GM13977 (cell line): ENCODE data around the gene RALGAPA2.
A peak's percentile ranks its signal among the peaks of the same experiment; 100 is the strongest.

ENCODE experiments used
- DNase-seq: peaks from one replicate; pipeline ENCODE4 v3.0.0; 2012; ENCODE audit warnings: low spot score
- in situ Hi-C: fragments of 300-500 bp; cut with MboI; formaldehyde crosslinking; loops from one replicate; pipeline ENCODE4 v1.12.0; 2022; ENCODE audit warnings: low sequenced_read_pairs, low pct_unique_long_range_greater_than_20kb, mixed read lengths, inconsistent platforms; ENCODE audit not compliant: unreplicated experiment
- TF ChIP-seq, protein P1 (sequence below): IDR thresholded peaks from 2 replicates; pipeline ENCODE4 v1.5.1; 2012; ENCODE audit warnings: mild to moderate bottlenecking, control low read depth; ENCODE audit not compliant: insufficient read depth; ENCODE audit errors: extremely low read depth, missing control alignments

The RALGAPA2 gene

GRCh38 chr20:20680991-20681508 lies 31.4 kb downstream of the RALGAPA2 start:
- in situ Hi-C loops: no loop called here
- TF ChIP-seq, protein P1, sequence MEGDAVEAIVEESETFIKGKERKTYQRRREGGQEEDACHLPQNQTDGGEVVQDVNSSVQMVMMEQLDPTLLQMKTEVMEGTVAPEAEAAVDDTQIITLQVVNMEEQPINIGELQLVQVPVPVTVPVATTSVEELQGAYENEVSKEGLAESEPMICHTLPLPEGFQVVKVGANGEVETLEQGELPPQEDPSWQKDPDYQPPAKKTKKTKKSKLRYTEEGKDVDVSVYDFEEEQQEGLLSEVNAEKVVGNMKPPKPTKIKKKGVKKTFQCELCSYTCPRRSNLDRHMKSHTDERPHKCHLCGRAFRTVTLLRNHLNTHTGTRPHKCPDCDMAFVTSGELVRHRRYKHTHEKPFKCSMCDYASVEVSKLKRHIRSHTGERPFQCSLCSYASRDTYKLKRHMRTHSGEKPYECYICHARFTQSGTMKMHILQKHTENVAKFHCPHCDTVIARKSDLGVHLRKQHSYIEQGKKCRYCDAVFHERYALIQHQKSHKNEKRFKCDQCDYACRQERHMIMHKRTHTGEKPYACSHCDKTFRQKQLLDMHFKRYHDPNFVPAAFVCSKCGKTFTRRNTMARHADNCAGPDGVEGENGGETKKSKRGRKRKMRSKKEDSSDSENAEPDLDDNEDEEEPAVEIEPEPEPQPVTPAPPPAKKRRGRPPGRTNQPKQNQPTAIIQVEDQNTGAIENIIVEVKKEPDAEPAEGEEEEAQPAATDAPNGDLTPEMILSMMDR: no peak
- no peak for DNase-seq

- DNase-seq: no peak
- in situ Hi-C loops: no loop called here
- TF ChIP-seq, protein P1: no peak
These were observed 33.1 kb downstream of the RALGAPA2 start for GRCh38 chr20:20679316-20679715.

DNA sequence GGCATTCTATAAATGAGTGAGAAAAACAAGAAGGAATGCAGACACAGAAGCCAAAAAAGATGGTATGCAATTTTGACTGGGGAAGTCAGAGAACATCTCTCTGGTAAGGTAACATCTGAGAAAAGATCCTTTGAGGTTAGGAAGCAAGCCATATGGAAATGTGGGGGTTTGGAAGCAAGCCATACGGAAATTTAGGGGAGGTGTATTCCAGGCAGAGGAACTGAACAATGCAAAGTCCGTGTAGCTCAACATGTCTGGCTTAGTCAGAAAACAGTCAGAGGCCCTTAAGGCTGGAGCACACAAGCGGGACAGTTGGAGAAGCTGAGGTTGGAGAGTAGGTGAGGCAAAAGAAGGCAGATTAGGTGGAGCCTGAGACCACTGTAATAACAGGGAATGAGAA lies 35.3 kb downstream of the RALGAPA2 start:
- DNase-seq: no peak
- in situ Hi-C loops: no loop called here

DNA sequence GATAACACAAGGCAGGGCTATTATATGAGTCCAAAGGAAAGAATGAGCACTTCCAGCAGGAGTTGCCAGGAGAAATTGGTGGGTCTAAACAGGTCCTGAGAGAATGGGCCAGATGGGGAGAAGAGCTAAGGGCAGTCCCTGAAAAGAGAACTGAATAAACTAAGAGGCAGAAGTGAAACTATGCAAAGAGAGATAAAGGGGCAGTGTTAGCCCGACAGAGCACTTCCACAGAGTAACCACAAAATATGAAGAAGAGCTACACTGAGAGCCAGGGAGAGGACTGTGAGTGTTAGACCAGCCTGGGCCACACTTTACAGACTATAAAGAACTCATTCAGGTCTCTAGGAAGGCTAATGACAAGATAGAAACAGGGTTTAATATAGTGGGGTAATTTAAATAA lies 43.8 kb downstream of the RALGAPA2 start:
- TF ChIP-seq, protein P1: no peak
- in situ Hi-C loops: no loop called here
- DNase-seq: peak; percentile 62

More for the DNA sequence above, 35.3 kb downstream of the RALGAPA2 start:
- TF ChIP-seq, protein P1: no peak

- DNase-seq: no peak
- in situ Hi-C loops: no loop called here
- TF ChIP-seq, protein P1: no peak
These were observed 46.1 kb downstream of the RALGAPA2 start for GRCh38 chr20:20666359-20666758.

- no peak for DNase-seq
- in situ Hi-C loops: no loop called here
These were observed 46.7 kb downstream of the RALGAPA2 start for GRCh38 chr20:20665606-20666332.

More at GRCh38 chr20:20665606-20666332, 46.7 kb downstream of the RALGAPA2 start:
- TF ChIP-seq, protein P1: no peak
